Hepatocyte (in vitro differentiated cells): ENCODE results near the gene ATP9A. TPM values are rescaled to one million over a fixed set of nuclear protein-coding genes. Genes with fewer than 3 reads are reported as not detected.

Experiments
- DNase-seq: peaks from one replicate; pipeline ENCODE4 v3.0.0-alpha.2; 2016; ENCODE audit warnings: low spot score
- H2AFZ ChIP-seq: fragments of 200-600 bp; sonication (generic); 2 replicates; pipeline ENCODE4 v1.6.0; 2016; ENCODE audit warnings: antibody characterized with exemption, mild to moderate bottlenecking
- H3K27ac ChIP-seq: fragments of 200-600 bp; sonication (generic); 2 replicates; pipeline ENCODE4 v1.5.1; 2016; ENCODE audit warnings: mild to moderate bottlenecking
- H3K27me3 ChIP-seq: fragments of 200-600 bp; sonication (generic); 2 replicates; pipeline ENCODE4 v1.6.1; 2016
- H3K36me3 ChIP-seq: fragments of 200-600 bp; sonication (generic); replicated peaks from 2 replicates; pipeline ENCODE4 v1.5.1; 2016; ENCODE audit warnings: low read depth; ENCODE audit not compliant: insufficient read depth
- H3K4me1 ChIP-seq: fragments of 200-600 bp; sonication (generic); 2 replicates; pipeline ENCODE4 v1.5.1; 2016; ENCODE audit warnings: mild to moderate bottlenecking, moderate library complexity; ENCODE audit not compliant: insufficient read depth
- H3K4me2 ChIP-seq: fragments of 200-600 bp; sonication (generic); 2 replicates; pipeline ENCODE4 v1.6.0; 2016
- H3K4me3 ChIP-seq: fragments of 200-600 bp; sonication (generic); 2 replicates; pipeline ENCODE4 v1.5.1; 2016; ENCODE audit warnings: mild to moderate bottlenecking
- H3K79me2 ChIP-seq: fragments of 200-600 bp; sonication (generic); 2 replicates; pipeline ENCODE4 v1.6.0; 2017; ENCODE audit warnings: mild to moderate bottlenecking
- H3K9me2 ChIP-seq: fragments of 200-600 bp; sonication (generic); replicated peaks from 2 replicates; pipeline ENCODE4 v1.6.0; 2017; ENCODE audit warnings: mild to moderate bottlenecking; ENCODE audit not compliant: insufficient read depth
- H3K9me3 ChIP-seq: fragments of 200-600 bp; sonication (generic); 2 replicates; pipeline ENCODE4 v1.5.1; 2016; ENCODE audit warnings: low read depth, mild to moderate bottlenecking
- H4K20me1 ChIP-seq: fragments of 200-600 bp; sonication (generic); 2 replicates; pipeline ENCODE4 v1.6.0; 2016; ENCODE audit warnings: mild to moderate bottlenecking; ENCODE audit not compliant: insufficient read depth, poor library complexity, severe bottlenecking
- CTCF ChIP-seq: fragments of 200-600 bp; sonication (generic); IDR thresholded peaks from 2 replicates; pipeline ENCODE4 v1.5.1; 2016; ENCODE audit warnings: antibody characterized with exemption, mild to moderate bottlenecking; ENCODE audit not compliant: poor library complexity
- EZH2 ChIP-seq: fragments of 200-600 bp; sonication (generic); IDR thresholded peaks from 2 replicates; pipeline ENCODE4 v1.6.1; 2016; ENCODE audit warnings: antibody characterized with exemption, mild to moderate bottlenecking, borderline replicate concordance
- EZH2phosphoT487 ChIP-seq: fragments of 200-600 bp; sonication (generic); IDR thresholded peaks from one replicate; pipeline ENCODE4 v1.6.1; 2018; ENCODE audit warnings: antibody characterized with exemption, mild to moderate bottlenecking, low read depth, moderate library complexity; ENCODE audit not compliant: unreplicated experiment, severe bottlenecking
- WGBS: methylation state at CpG from one replicate; pipeline ENCODE4 v1.1.6; 2016; ENCODE audit warnings: low lambda C conversion rate; ENCODE audit errors: missing lambda C conversion rate; 5-methylcytosine and 5-hydroxymethylcytosine counted together
- polyA plus RNA-seq: library from polyadenylated mRNA; unstranded; fragments of >200 nt; fragmentation: Nextera tagmentation; extraction: Ambion mirVana; gene quantifications from 2 replicates; pipeline ENCODE4 v1.2.1, GENCODE V29; 2016
- total RNA-seq: library from RNA; depleted of rRNA; stranded (reverse); fragments of >200 nt; gene quantifications from 2 replicates; pipeline ENCODE4 v1.2.3, GENCODE V29; 2014

Gene ATP9A
- total and polyA plus RNA-seq, 2 experiments from 2014 or later, result 12.1 to 28.1 TPM

GRCh38 chr20:51715163-51715855 lies 52.9 kb downstream of the ATP9A start:
- Histone ChIP-seq H3K4me1 (peaks cover 11% of the 10 kb centered on the region), H3K27me3 (no peaks in the 10 kb centered on the region), H3K79me2 (peaks cover 22% of the 10 kb centered on the region), H3K4me2 (peak overlapping the region; percentile 49), H3K4me3 (no peak overlapping the region), H3K9me2 (no peaks in the 10 kb centered on the region), H3K36me3 (no peaks in the 10 kb centered on the region), H4K20me1 (no peaks in the 10 kb centered on the region), H3K27ac (peak overlapping the region; percentile 32), H3K9me3 (no peaks in the 10 kb centered on the region), H2AFZ (no peak overlapping the region)
- no peak for DNase-seq
- 43% methylated on average over 10 of the region's 10 CpGs for WGBS
- TF ChIP-seq CTCF (no peak), EZH2phosphoT487 (no peak), EZH2 (no peak)

- H3K36me3 ChIP-seq, result no peaks in the 10 kb centered on the region
- H3K9me2 ChIP-seq, result no peaks in the 10 kb centered on the region
- H3K27me3 ChIP-seq, result no peaks in the 10 kb centered on the region
- peaks cover 17% of the 10 kb centered on the region for H3K79me2 ChIP-seq
- no peaks in the 10 kb centered on the region for H4K20me1 ChIP-seq
- TF ChIP-seq EZH2phosphoT487 (no peak), EZH2 (no peak), CTCF (no peak)
- no peak overlapping the region for H3K4me2 ChIP-seq
- H3K27ac ChIP-seq, result no peak overlapping the region
- peaks cover 11% of the 10 kb centered on the region for H3K4me1 ChIP-seq
- H2AFZ ChIP-seq, result no peak overlapping the region
- H3K4me3 ChIP-seq, result no peak overlapping the region
- DNase-seq, result no peak
- WGBS, result 90% methylated on average over 4 of the region's 4 CpGs
- no peaks in the 10 kb centered on the region for H3K9me3 ChIP-seq
Observed at GRCh38 chr20:51713213-51713598, 55.0 kb downstream of the ATP9A start.

GRCh38 chr20:51712501-51713212 lies 55.5 kb downstream of the ATP9A start:
- Histone ChIP-seq H4K20me1 (no peaks in the 10 kb centered on the region), H3K9me2 (no peaks in the 10 kb centered on the region), H3K4me3 (no peak overlapping the region), H3K36me3 (no peaks in the 10 kb centered on the region), H3K79me2 (peaks cover 17% of the 10 kb centered on the region), H3K27me3 (no peaks in the 10 kb centered on the region), H3K4me1 (peaks cover 11% of the 10 kb centered on the region), H3K9me3 (no peaks in the 10 kb centered on the region), H3K27ac (no peak overlapping the region), H2AFZ (no peak overlapping the region), H3K4me2 (no peak overlapping the region)
- WGBS, result 82% methylated on average over 22 of the region's 24 CpGs
- TF ChIP-seq EZH2phosphoT487 (no peak), CTCF (peak; percentile 23), EZH2 (no peak)
- peak; percentile 23 for DNase-seq
